ENCODE results near the gene TMPRSS4. TPM values are rescaled to one million over a fixed set of nuclear protein-coding genes. Genes with fewer than 3 reads are reported as not detected.
A peak's percentile ranks its signal among the peaks of the same experiment; 100 is the strongest.

Gene TMPRSS4
- total and polyA plus RNA-seq, 4 donors = 0.08 to 0.33 (median 0.24) TPM; not detected in 1

DNA sequence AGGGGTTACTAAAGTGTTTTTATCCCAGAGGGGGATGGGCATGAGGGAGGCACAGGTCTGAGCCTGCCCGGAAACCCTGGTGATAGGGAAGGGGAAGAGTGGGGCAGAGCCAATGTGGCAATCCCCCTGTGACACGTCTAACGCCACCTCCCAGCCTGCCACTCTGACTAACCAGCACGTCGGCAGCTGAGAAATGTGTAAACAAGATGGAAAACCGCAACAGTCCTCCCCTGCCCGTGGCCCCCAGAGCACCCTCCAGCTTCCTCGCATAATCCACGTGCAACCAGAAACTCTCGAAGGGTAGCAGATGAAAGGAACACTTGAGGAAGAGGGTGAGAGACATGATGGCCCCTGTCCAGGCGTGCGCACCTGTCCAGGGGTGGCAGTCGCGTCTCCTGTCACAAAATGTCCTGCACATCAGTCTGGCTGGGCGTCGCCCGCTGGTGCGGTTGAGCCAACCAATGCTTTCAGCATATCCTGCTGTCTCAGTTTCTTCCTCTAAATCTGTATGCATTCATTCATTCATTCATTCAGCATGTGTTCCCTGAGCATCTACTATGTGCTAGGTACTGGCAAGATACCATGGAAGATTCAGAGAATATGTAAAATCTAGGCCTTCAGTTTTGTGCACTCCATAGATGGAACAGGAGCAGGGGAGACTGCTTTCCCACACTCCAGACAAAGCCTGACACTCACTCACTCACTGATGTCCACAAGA, 4.5 kb downstream of the TMPRSS4 start (continued):
- TF ChIP-seq GABPA (IDR thresholded peaks at IDR 0.05 in 1 of 2, conservative IDR thresholded peaks at IDR 0.05 in 1 of 2) (no peak), TAF1 (conservative IDR thresholded peaks at IDR 0.05) (no peak), MAX (IDR thresholded peaks at IDR 0.05) (no peak), RAD21 (IDR thresholded peaks at IDR 0.05) (no peak)

- TF ChIP-seq NR2F2 (IDR thresholded peaks at IDR 0.05) = peak; percentile 82
- no peak for TF ChIP-seq TAF1 (conservative IDR thresholded peaks at IDR 0.05)
- no peak for TF ChIP-seq EGR1 (IDR thresholded peaks at IDR 0.05; ENCODE audit: low read depth in 2 of 2)
- no peak for TF ChIP-seq FOXA1 (IDR thresholded peaks at IDR 0.05)
- no peak for TF ChIP-seq CTCF (IDR thresholded peaks at IDR 0.05; ENCODE audit: low read depth, low read length, missing input control)
- TF ChIP-seq, protein P1, sequence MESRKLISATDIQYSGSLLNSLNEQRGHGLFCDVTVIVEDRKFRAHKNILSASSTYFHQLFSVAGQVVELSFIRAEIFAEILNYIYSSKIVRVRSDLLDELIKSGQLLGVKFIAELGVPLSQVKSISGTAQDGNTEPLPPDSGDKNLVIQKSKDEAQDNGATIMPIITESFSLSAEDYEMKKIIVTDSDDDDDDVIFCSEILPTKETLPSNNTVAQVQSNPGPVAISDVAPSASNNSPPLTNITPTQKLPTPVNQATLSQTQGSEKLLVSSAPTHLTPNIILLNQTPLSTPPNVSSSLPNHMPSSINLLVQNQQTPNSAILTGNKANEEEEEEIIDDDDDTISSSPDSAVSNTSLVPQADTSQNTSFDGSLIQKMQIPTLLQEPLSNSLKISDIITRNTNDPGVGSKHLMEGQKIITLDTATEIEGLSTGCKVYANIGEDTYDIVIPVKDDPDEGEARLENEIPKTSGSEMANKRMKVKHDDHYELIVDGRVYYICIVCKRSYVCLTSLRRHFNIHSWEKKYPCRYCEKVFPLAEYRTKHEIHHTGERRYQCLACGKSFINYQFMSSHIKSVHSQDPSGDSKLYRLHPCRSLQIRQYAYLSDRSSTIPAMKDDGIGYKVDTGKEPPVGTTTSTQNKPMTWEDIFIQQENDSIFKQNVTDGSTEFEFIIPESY (IDR thresholded peaks at IDR 0.05) = no peak
- TF ChIP-seq FOXA2 (IDR thresholded peaks at IDR 0.05) = no peak
- TF ChIP-seq, protein P2, sequence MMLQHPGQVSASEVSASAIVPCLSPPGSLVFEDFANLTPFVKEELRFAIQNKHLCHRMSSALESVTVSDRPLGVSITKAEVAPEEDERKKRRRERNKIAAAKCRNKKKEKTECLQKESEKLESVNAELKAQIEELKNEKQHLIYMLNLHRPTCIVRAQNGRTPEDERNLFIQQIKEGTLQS (IDR thresholded peaks at IDR 0.05) = no peak
- TF ChIP-seq JUND (IDR thresholded peaks at IDR 0.05) = no peak
- TF ChIP-seq SP1 (IDR thresholded peaks at IDR 0.05) = no peak
- no peak for TF ChIP-seq RAD21 (IDR thresholded peaks at IDR 0.05)
- no peak for TF ChIP-seq HNF4G (IDR thresholded peaks at IDR 0.05)
- TF ChIP-seq GABPA (IDR thresholded peaks at IDR 0.05 in 1 of 2, conservative IDR thresholded peaks at IDR 0.05 in 1 of 2) = no peak
- TF ChIP-seq RXRA (IDR thresholded peaks at IDR 0.05) = peak in 1 of 2 donors; percentile 20
- TF ChIP-seq REST (IDR thresholded peaks at IDR 0.05) = no peak
- no peak for TF ChIP-seq HNF4A (conservative IDR thresholded peaks at IDR 0.05)
- no peak for TF ChIP-seq MAX (IDR thresholded peaks at IDR 0.05)
- H3K9me3 ChIP-seq (ENCODE audit: control insufficient read depth in 4 of 4, low read length in 3 of 4) = peaks cover 2 to 16% (median 10%) of the 10 kb centered on the region in 4 donors
- no peak overlapping the region for H3K27ac ChIP-seq (ENCODE audit: low read depth in 1 of 2, low read length in 2 of 2)
- no peaks in the 10 kb centered on the region for H3K27me3 ChIP-seq (ENCODE audit: control insufficient read depth in 4 of 4, insufficient read depth in 4 of 4, low read length in 3 of 4)
- peaks cover 0 to 1% (median 0%) of the 10 kb centered on the region in 4 donors for H3K4me1 ChIP-seq (ENCODE audit: control insufficient read depth in 4 of 4, insufficient read depth in 4 of 4, low read length in 3 of 4)
- no peak overlapping the region for H3K9ac ChIP-seq (ENCODE audit: low read depth in 1 of 2, low read length in 2 of 2)
- H3K36me3 ChIP-seq (ENCODE audit: control insufficient read depth in 4 of 4, insufficient read depth in 3 of 4, low read depth in 1 of 4, low read length in 3 of 4) = no peaks in the 10 kb centered on the region
- no peak for DNase-seq (ENCODE audit: low spot score)
- WGBS = 46% methylated on average over 21 of the region's 21 CpGs
- no peak overlapping the region for H3K4me3 ChIP-seq (ENCODE audit: low read depth in 1 of 3, low read length in 3 of 3)
Measured at GRCh38 chr11:118082880-118083552, 6.1 kb downstream of the TMPRSS4 start.
